K562 (cell line): ENCODE data around the gene BDP1. TPM values are rescaled to one million over a fixed set of nuclear protein-coding genes. Genes with fewer than 3 reads are reported as not detected.

ENCODE experiments used
- C11orf30 ChIP-seq: fragments of 450-650 bp; IDR thresholded peaks from 2 replicates; pipeline ENCODE4 v1.6.1; 2016; ENCODE audit warnings: low read depth, mild to moderate bottlenecking
- CREM ChIP-seq: IDR thresholded peaks from 2 replicates; pipeline ENCODE4 v1.6.1; 2014; ENCODE audit warnings: antibody characterized with exemption, low read depth
- E2F6 ChIP-seq, 2 experiments: IDR thresholded peaks; 2 replicates each; pipeline ENCODE4 v1.6.1; 2011; ENCODE audit warnings: borderline replicate concordance in 1 of 2, control low read depth in 1 of 2, low read depth in 1 of 2, low read length in 1 of 2, mild to moderate bottlenecking in 1 of 2, mixed read lengths in 1 of 2, moderate library complexity in 1 of 2; ENCODE audit not compliant: insufficient read depth in 1 of 2, insufficient read length in 1 of 2, poor library complexity in 1 of 2, severe bottlenecking in 1 of 2; ENCODE audit errors: extremely low read depth in 1 of 2
- FOS ChIP-seq: IDR thresholded peaks from 3 replicates; pipeline ENCODE4 v1.6.1; 2011; ENCODE audit not compliant: insufficient read length; ENCODE audit errors: extremely low read depth
- GABPB1 ChIP-seq: sonication (generic); formaldehyde crosslinking; IDR thresholded peaks from 2 replicates; pipeline ENCODE4 v1.8.0; 2022; ENCODE audit warnings: mild to moderate bottlenecking, missing genetic modification reagents
- HDAC8 ChIP-seq: fragments of 450-650 bp; IDR thresholded peaks from 2 replicates; pipeline ENCODE4 v1.6.1; 2016; ENCODE audit warnings: mild to moderate bottlenecking, missing genetic modification characterization, moderate library complexity, missing compliant biosample characterization
- KDM5B ChIP-seq: fragments of 200-600 bp; sonication (generic); IDR thresholded peaks from 2 replicates; pipeline ENCODE4 v1.6.1; 2012; ENCODE audit warnings: low read depth, mild to moderate bottlenecking, moderate library complexity, low read length, control low read depth, inconsistent platforms; ENCODE audit not compliant: insufficient replicate concordance
- MAX ChIP-seq: sonication (generic); formaldehyde crosslinking; IDR thresholded peaks from 2 replicates; pipeline ENCODE4 v1.9.0; 2022; ENCODE audit warnings: mild to moderate bottlenecking, missing genetic modification reagents
- MCM5 ChIP-seq: fragments of 450-650 bp; IDR thresholded peaks from 2 replicates; pipeline ENCODE4 v1.6.1; 2016; ENCODE audit warnings: low read depth
- NFRKB ChIP-seq: fragments of 450-650 bp; IDR thresholded peaks from 2 replicates; pipeline ENCODE4 v1.6.1; 2016; ENCODE audit warnings: low read depth
- NR3C1 ChIP-seq: sonication (generic); formaldehyde crosslinking; IDR thresholded peaks from 2 replicates; pipeline ENCODE4 v1.8.1; 2022; ENCODE audit warnings: missing genetic modification reagents
- RREB1 ChIP-seq: fragments of 250-450 bp; sonication (Bioruptor Pico); IDR thresholded peaks from 2 replicates; pipeline ENCODE4 v1.4.0; 2020
- TOE1 ChIP-seq, 2 experiments: fragments of 450-650 bp in 1 of 2; sonication (generic) in 1 of 2; formaldehyde crosslinking in 1 of 2; IDR thresholded peaks; 2 replicates each; pipeline versions ENCODE4 v1.7.1 to v1.8.0; 2016 to 2022; ENCODE audit warnings: borderline replicate concordance in 2 of 2, mild to moderate bottlenecking in 2 of 2, antibody characterized with exemption in 1 of 2, inconsistent platforms in 1 of 2, low read depth in 1 of 2, missing genetic modification reagents in 1 of 2, moderate library complexity in 1 of 2
- ZBTB9 ChIP-seq: fragments of 450-650 bp; formaldehyde crosslinking; IDR thresholded peaks from 2 replicates; pipeline ENCODE4 v1.4.0; 2020; ENCODE audit warnings: mild to moderate bottlenecking, moderate library complexity
- ZKSCAN1 ChIP-seq: fragments of 150-350 bp; IDR thresholded peaks from 2 replicates; pipeline ENCODE4 v1.6.1; 2016; ENCODE audit warnings: low read depth, low read length
- ZNF165 ChIP-seq: fragments of 250-450 bp; sonication (Bioruptor Pico); IDR thresholded peaks from 2 replicates; pipeline ENCODE4 v1.4.0; 2020; ENCODE audit warnings: borderline replicate concordance
- ZNF695 ChIP-seq: fragments of 450-650 bp; formaldehyde crosslinking; IDR thresholded peaks from 2 replicates; pipeline ENCODE4 v1.4.0; 2020; ENCODE audit warnings: mild to moderate bottlenecking, moderate library complexity
- polyA plus RNA-seq, 8 experiments: library from polyadenylated mRNA; depleted of rRNA in 4 of 8; stranded (reverse) in 5 of 8; unstranded in 3 of 8; fragments of >200 nt; fragmentation: Nextera tagmentation in 2 of 8; fragmentation: Illumina TruSeq in 1 of 8; extraction: Ambion mirVana in 2 of 8; extraction: Trizol in 1 of 8; gene quantifications; 2 replicates each; pipeline versions ENCODE4 v1.2.1 to v1.2.3, GENCODE V29; 2011 to 2014; ENCODE audit warnings: inconsistent platforms in 1 of 8, missing spikeins in 1 of 8
- total RNA-seq, 7 experiments: library from RNA; depleted of rRNA in 6 of 7; stranded (reverse); fragments of >200 nt in 6 of 7; fragmentation: Illumina TruSeq in 2 of 7; extraction: Trizol in 2 of 7; gene quantifications; 2 replicates each; pipeline versions ENCODE4 v1.2.1 to v1.2.3, GENCODE V29; 2011 to 2021; ENCODE audit warnings: low replicate concordance in 1 of 7

BDP1 gene
- total and polyA plus RNA-seq, 9 of the 15 experiments (the other 6 are each of a cell fraction or from before 2014, with no cell fraction given) = 6.9 to 47.3 (median 23.9) TPM

- peak; percentile 74 to 81 for TF ChIP-seq E2F6 (IDR thresholded peaks at IDR 0.05; ENCODE audit: borderline replicate concordance in 1 of 2, extremely low read depth in 1 of 2, insufficient read depth in 1 of 2, insufficient read length in 1 of 2, low read depth in 1 of 2, low read length in 1 of 2, poor library complexity in 1 of 2, severe bottlenecking in 1 of 2)
- no peak for TF ChIP-seq ZNF165 (CRISPR knock-in tag)
- peak; percentile 94 for TF ChIP-seq KDM5B
- TF ChIP-seq TOE1 (IDR thresholded peaks at IDR 0.05; ENCODE audit: borderline replicate concordance) = peak; percentile 29; the same call in 1 of the 2 replicates
- TF ChIP-seq TOE1 (CRISPR knock-in tag; IDR thresholded peaks at IDR 0.05; ENCODE audit: borderline replicate concordance, low read depth) = no peak
- TF ChIP-seq GABPB1 = peak; percentile 45
- no peak for TF ChIP-seq NR3C1
- TF ChIP-seq ZBTB9 = 0 out of 2 replicates have a peak, but pooled peaks have one; percentile 50
- TF ChIP-seq C11orf30 = peak; percentile 70
- TF ChIP-seq NFRKB = peak; percentile 68
- no peak for TF ChIP-seq HDAC8
- peak; percentile 69 for TF ChIP-seq FOS
- peak; percentile 68 for TF ChIP-seq CREM
- peak; percentile 91 for TF ChIP-seq MAX (CRISPR knock-in tag)
- no peak for TF ChIP-seq ZNF695
- TF ChIP-seq ZKSCAN1 = 0 out of 2 replicates have a peak, but pooled peaks have one; percentile 11
- TF ChIP-seq RREB1 (CRISPR knock-in tag) = no peak
- TF ChIP-seq MCM5 = no peak
Observed at GRCh38 chr5:71586941-71587765, 131.7 kb downstream of the BDP1 start, which contains the start of gene MCCC2 (continued).
